ENCODE measurements around the gene TBCK. TPM values are rescaled to one million over a fixed set of nuclear protein-coding genes. Genes with fewer than 3 reads are reported as not detected.

TBCK gene
- total and polyA plus RNA-seq, 2 of the 8 experiments (the other 6 are each of a cell fraction or from before 2014, with no cell fraction given) = 10.2 to 18.7 TPM

DNA sequence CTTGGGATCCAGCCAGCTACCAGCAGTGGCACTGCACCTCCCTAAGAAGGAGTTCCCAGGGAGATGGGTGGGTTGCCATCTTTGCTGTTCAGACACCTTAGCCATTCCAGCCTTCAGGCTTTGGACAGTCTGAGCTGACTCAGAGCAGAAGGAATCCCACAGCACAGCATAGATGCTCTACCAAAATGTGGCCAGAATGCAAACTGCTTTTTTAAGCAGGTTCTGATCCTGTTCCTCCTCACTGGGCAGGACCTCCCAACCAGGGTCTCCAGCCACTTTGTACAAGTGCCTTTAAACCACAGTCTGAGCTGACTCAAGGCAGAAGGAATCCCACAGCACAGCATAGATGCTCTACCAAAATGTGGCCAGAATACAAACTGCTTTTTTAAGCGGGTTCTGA is 211.7 kb downstream of the TBCK start (continued):
- no peak for TF ChIP-seq SP2 (IDR thresholded peaks at IDR 0.05; ENCODE audit: low read length)
